SK-N-SH (cell line): ENCODE measurements around the gene LRRC15.

Experiments used
- CHD2 ChIP-seq: fragments of 150-350 bp; IDR thresholded peaks from 2 replicates; pipeline ENCODE4 v1.6.1; 2018; ENCODE audit warnings: low read length; ENCODE audit not compliant: partially characterized antibody
- ELF1 ChIP-seq: IDR thresholded peaks from 2 replicates; pipeline ENCODE4 v1.4.0; 2012
- EZH2phosphoT487 ChIP-seq: fragments of 200-600 bp; sonication (generic); IDR thresholded peaks from 2 replicates; pipeline ENCODE4 v1.6.1; 2017; ENCODE audit warnings: low read depth, mixed run types, mild to moderate bottlenecking, antibody characterized with exemption, moderate library complexity, borderline replicate concordance
- GABPA ChIP-seq: IDR thresholded peaks from 2 replicates; pipeline ENCODE4 v1.4.0; 2012; ENCODE audit warnings: low read depth, mild to moderate bottlenecking
- JUND ChIP-seq: IDR thresholded peaks from 2 replicates; pipeline ENCODE4 v1.4.0; 2012
- MAX ChIP-seq: IDR thresholded peaks from 2 replicates; pipeline ENCODE4 v1.4.0; 2012; ENCODE audit warnings: low read depth
- NRF1 ChIP-seq: IDR thresholded peaks from 2 replicates; pipeline ENCODE4 v1.6.1; 2012; ENCODE audit warnings: low read depth, mild to moderate bottlenecking, low read length
- RAD21 ChIP-seq: IDR thresholded peaks from 2 replicates; pipeline ENCODE4 v1.6.1; 2012; ENCODE audit warnings: mild to moderate bottlenecking, low read length
- RXRA ChIP-seq: IDR thresholded peaks from 2 replicates; pipeline ENCODE4 v1.4.0; 2012; ENCODE audit warnings: low read depth, mild to moderate bottlenecking, borderline replicate concordance
- SMC3 ChIP-seq: IDR thresholded peaks from 2 replicates; pipeline ENCODE4 v1.6.1; 2012; ENCODE audit warnings: low read depth, low read length, improper control_type of control experiment
- TEAD4 ChIP-seq: IDR thresholded peaks from 2 replicates; pipeline ENCODE4 v1.4.0; 2012; ENCODE audit warnings: mild to moderate bottlenecking, borderline replicate concordance; ENCODE audit not compliant: insufficient read depth
- TF ChIP-seq, protein P1 (sequence below): fragments of 200-600 bp; sonication (generic); IDR thresholded peaks from 2 replicates; pipeline ENCODE4 v1.6.1; 2017; ENCODE audit warnings: antibody characterized with exemption, mild to moderate bottlenecking, moderate library complexity
- TF ChIP-seq, protein P2 (sequence below): IDR thresholded peaks from 2 replicates; pipeline ENCODE4; 2012
- TF ChIP-seq, protein P3 (sequence below): fragments of 150-350 bp; IDR thresholded peaks from 2 replicates; pipeline ENCODE4 v1.6.1; 2017; ENCODE audit warnings: antibody characterized with exemption, low read length, low read depth, borderline replicate concordance

DNA sequence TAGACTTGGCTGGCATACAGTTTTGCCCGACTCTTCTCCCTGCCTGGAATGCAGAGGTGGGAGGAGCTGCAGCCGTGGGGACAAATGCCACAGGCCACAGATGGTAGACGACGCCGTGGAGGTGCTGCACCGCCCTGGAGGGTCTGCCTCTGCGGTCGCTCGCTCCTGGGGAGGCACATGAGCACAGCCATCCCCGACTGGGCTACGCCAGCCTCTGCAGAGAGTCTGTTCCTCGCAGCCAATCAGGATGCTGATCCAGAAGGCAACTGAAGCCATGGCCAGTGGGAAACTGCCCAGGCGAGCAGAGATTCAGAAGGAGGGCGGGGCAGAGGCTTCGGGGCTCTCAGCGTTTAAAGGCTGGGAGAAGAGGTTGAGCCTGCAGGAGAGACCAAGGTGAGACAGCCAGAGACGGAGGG lies 11.9 kb upstream of the LRRC15 start:
- TF ChIP-seq, protein P1, sequence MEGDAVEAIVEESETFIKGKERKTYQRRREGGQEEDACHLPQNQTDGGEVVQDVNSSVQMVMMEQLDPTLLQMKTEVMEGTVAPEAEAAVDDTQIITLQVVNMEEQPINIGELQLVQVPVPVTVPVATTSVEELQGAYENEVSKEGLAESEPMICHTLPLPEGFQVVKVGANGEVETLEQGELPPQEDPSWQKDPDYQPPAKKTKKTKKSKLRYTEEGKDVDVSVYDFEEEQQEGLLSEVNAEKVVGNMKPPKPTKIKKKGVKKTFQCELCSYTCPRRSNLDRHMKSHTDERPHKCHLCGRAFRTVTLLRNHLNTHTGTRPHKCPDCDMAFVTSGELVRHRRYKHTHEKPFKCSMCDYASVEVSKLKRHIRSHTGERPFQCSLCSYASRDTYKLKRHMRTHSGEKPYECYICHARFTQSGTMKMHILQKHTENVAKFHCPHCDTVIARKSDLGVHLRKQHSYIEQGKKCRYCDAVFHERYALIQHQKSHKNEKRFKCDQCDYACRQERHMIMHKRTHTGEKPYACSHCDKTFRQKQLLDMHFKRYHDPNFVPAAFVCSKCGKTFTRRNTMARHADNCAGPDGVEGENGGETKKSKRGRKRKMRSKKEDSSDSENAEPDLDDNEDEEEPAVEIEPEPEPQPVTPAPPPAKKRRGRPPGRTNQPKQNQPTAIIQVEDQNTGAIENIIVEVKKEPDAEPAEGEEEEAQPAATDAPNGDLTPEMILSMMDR, result no peak
- TF ChIP-seq, protein P2, sequence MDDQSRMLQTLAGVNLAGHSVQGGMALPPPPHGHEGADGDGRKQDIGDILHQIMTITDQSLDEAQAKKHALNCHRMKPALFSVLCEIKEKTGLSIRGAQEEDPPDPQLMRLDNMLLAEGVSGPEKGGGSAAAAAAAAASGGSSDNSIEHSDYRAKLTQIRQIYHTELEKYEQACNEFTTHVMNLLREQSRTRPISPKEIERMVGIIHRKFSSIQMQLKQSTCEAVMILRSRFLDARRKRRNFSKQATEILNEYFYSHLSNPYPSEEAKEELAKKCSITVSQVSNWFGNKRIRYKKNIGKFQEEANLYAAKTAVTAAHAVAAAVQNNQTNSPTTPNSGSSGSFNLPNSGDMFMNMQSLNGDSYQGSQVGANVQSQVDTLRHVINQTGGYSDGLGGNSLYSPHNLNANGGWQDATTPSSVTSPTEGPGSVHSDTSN, result no peak
- TF ChIP-seq CHD2 (no peak), RAD21 (no peak), EZH2phosphoT487 (no peak), RXRA (no peak), GABPA (no peak), MAX (no peak), TEAD4 (no peak), JUND (no peak), ELF1 (no peak), SMC3 (no peak), NRF1 (no peak)
- TF ChIP-seq, protein P3, sequence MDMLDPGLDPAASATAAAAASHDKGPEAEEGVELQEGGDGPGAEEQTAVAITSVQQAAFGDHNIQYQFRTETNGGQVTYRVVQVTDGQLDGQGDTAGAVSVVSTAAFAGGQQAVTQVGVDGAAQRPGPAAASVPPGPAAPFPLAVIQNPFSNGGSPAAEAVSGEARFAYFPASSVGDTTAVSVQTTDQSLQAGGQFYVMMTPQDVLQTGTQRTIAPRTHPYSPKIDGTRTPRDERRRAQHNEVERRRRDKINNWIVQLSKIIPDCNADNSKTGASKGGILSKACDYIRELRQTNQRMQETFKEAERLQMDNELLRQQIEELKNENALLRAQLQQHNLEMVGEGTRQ, result no peak
